ENCODE results near the gene ZNF236. TPM values are rescaled to one million over a fixed set of nuclear protein-coding genes. Genes with fewer than 3 reads are reported as not detected.

The ZNF236 gene
- total RNA-seq, 1 experiment from 2014 or later: 22.2 TPM

GRCh38 chr18:76956648-76957047 lies 134.3 kb downstream of the ZNF236 start:
- H3K36me3 Mint-ChIP-seq (ENCODE audit: insufficient read depth, unreplicated experiment): no peaks in the 10 kb centered on the region
- no peak for TF ChIP-seq CTCF (IDR thresholded peaks at IDR 0.05; ENCODE audit: unreplicated experiment)
- H3K27me3 Mint-ChIP-seq (ENCODE audit: unreplicated experiment): peaks cover 36% of the 10 kb centered on the region
- H3K4me1 Mint-ChIP-seq (ENCODE audit: low read depth, unreplicated experiment): peaks cover 21% of the 10 kb centered on the region
- intact Hi-C loops (cut with micrococcal nuclease; ENCODE audit: unreplicated experiment): loop anchor here (10.0 kb wide), 1 partner anchor 958 kb away; no protein-coding TSS in a partner anchor
- no peaks in the 10 kb centered on the region for H3K9me3 Mint-ChIP-seq (ENCODE audit: low read depth, unreplicated experiment)
- H3K4me3 Mint-ChIP-seq (ENCODE audit: low read depth, unreplicated experiment): no peak overlapping the region
- BruUV-seq (replicated peaks): no TSS peak
- DNase-seq: no peak
- H3K27ac Mint-ChIP-seq (ENCODE audit: unreplicated experiment): no peak overlapping the region
- CTCF ChIA-PET: no interaction called here

- H3K4me1 Mint-ChIP-seq (ENCODE audit: low read depth, unreplicated experiment): peaks cover 21% of the 10 kb centered on the region
- BruUV-seq (replicated peaks): no TSS peak
- CTCF ChIA-PET: interaction anchor here (0.7 to 1.0 kb wide), 2 partner anchors 9 to 148 kb away, joined by 3 read pairs; no protein-coding TSS in a partner anchor
- no peak for DNase-seq
- TF ChIP-seq CTCF (IDR thresholded peaks at IDR 0.05; ENCODE audit: unreplicated experiment): no peak
- peaks cover 33% of the 10 kb centered on the region for H3K27me3 Mint-ChIP-seq (ENCODE audit: unreplicated experiment)
- no peaks in the 10 kb centered on the region for H3K9me3 Mint-ChIP-seq (ENCODE audit: low read depth, unreplicated experiment)
- no peak overlapping the region for H3K4me3 Mint-ChIP-seq (ENCODE audit: low read depth, unreplicated experiment)
- no peaks in the 10 kb centered on the region for H3K36me3 Mint-ChIP-seq (ENCODE audit: insufficient read depth, unreplicated experiment)
- H3K27ac Mint-ChIP-seq (ENCODE audit: unreplicated experiment): no peak overlapping the region
- intact Hi-C loops (cut with micrococcal nuclease; ENCODE audit: unreplicated experiment): loop anchor here (10.0 kb wide), 1 partner anchor 957 kb away; no protein-coding TSS in a partner anchor
These were observed 135.3 kb downstream of the ZNF236 start for GRCh38 chr18:76957384-76958355.

- Mint-ChIP-seq H3K9me3 (ENCODE audit: low read depth, unreplicated experiment) (no peaks in the 10 kb centered on the region), H3K27me3 (ENCODE audit: unreplicated experiment) (peaks cover 35% of the 10 kb centered on the region), H3K27ac (ENCODE audit: unreplicated experiment) (no peak overlapping the region), H3K36me3 (ENCODE audit: insufficient read depth, unreplicated experiment) (no peaks in the 10 kb centered on the region), H3K4me1 (ENCODE audit: low read depth, unreplicated experiment) (peaks cover 10% of the 10 kb centered on the region), H3K4me3 (ENCODE audit: low read depth, unreplicated experiment) (no peak overlapping the region)
- no peak for TF ChIP-seq CTCF (IDR thresholded peaks at IDR 0.05; ENCODE audit: unreplicated experiment)
- CTCF ChIA-PET: interaction anchor here (0.7 to 1.7 kb wide), 5 partner anchors 24 to 253 kb away, joined by 3 to 6 read pairs (median 3); no protein-coding TSS in a partner anchor
- DNase-seq: no peak
- intact Hi-C loops (cut with micrococcal nuclease; ENCODE audit: unreplicated experiment): loop anchor here (10.0 kb wide), 1 partner anchor 956 kb away; no protein-coding TSS in a partner anchor
- no TSS peak for BruUV-seq (replicated peaks)
These were observed 136.5 kb downstream of the ZNF236 start for GRCh38 chr18:76958692-76959341.

GRCh38 chr18:76959605-76960004 lies 137.2 kb downstream of the ZNF236 start:
- no peaks in the 10 kb centered on the region for H3K9me3 Mint-ChIP-seq (ENCODE audit: low read depth, unreplicated experiment)
- CTCF ChIA-PET: interaction anchor here (1.7 kb wide), 1 partner anchor 23 kb away, joined by 6 read pairs; no protein-coding TSS in a partner anchor

More at GRCh38 chr18:76959605-76960004, 137.2 kb downstream of the ZNF236 start:
- peaks cover 8% of the 10 kb centered on the region for H3K4me1 Mint-ChIP-seq (ENCODE audit: low read depth, unreplicated experiment)
- H3K27me3 Mint-ChIP-seq (ENCODE audit: unreplicated experiment): peaks cover 42% of the 10 kb centered on the region
- BruUV-seq (replicated peaks): no TSS peak
- no peak overlapping the region for H3K4me3 Mint-ChIP-seq (ENCODE audit: low read depth, unreplicated experiment)
- no peaks in the 10 kb centered on the region for H3K36me3 Mint-ChIP-seq (ENCODE audit: insufficient read depth, unreplicated experiment)
- intact Hi-C loops (cut with micrococcal nuclease; ENCODE audit: unreplicated experiment): loop anchor here (10.0 kb wide), 1 partner anchor 955 kb away; no protein-coding TSS in a partner anchor
- DNase-seq: no peak
- TF ChIP-seq CTCF (IDR thresholded peaks at IDR 0.05; ENCODE audit: unreplicated experiment): no peak
- H3K27ac Mint-ChIP-seq (ENCODE audit: unreplicated experiment): no peak overlapping the region

All from Calu3 (cell line).